HepG2 (cell line): ENCODE results near the gene AAMP. TPM values are rescaled to one million over a fixed set of nuclear protein-coding genes. Genes with fewer than 3 reads are reported as not detected.

Experiments
- ASH2L ChIP-seq: fragments of 300-600, 200-600 bp; sonication (generic); IDR thresholded peaks from 2 replicates; pipeline ENCODE4 v1.7.0; 2017; ENCODE audit warnings: low read depth, mild to moderate bottlenecking, moderate library complexity, mixed read lengths, low read length; ENCODE audit not compliant: insufficient read length
- ATF2 ChIP-seq: sonication (generic); formaldehyde crosslinking; IDR thresholded peaks from 2 replicates; pipeline ENCODE4 v1.4.0; 2020; ENCODE audit warnings: missing genetic modification reagents
- DNMT1 ChIP-seq: sonication (generic); formaldehyde crosslinking; IDR thresholded peaks from 2 replicates; pipeline ENCODE4 v1.5.1; 2020; ENCODE audit warnings: mild to moderate bottlenecking, missing genetic modification reagents
- GLI4 ChIP-seq: sonication (generic); formaldehyde crosslinking; IDR thresholded peaks from 2 replicates; pipeline ENCODE4 v1.5.1; 2020; ENCODE audit warnings: missing genetic modification reagents, mild to moderate bottlenecking, moderate library complexity, borderline replicate concordance
- HNF1A ChIP-seq, 2 experiments: sonication (generic) in 1 of 2; formaldehyde crosslinking in 1 of 2; IDR thresholded peaks; 2 replicates each; pipeline versions ENCODE4 v1.4.0 to v1.6.1; 2016 to 2020; ENCODE audit warnings: borderline replicate concordance in 1 of 2, low read depth in 1 of 2, mild to moderate bottlenecking in 1 of 2, missing genetic modification reagents in 1 of 2
- MTA1 ChIP-seq: sonication (generic); formaldehyde crosslinking; IDR thresholded peaks from 2 replicates; pipeline ENCODE4 v1.4.0; 2020; ENCODE audit warnings: missing genetic modification reagents, mild to moderate bottlenecking, borderline replicate concordance
- PAF1 ChIP-seq: IDR thresholded peaks from 2 replicates; pipeline ENCODE4 v1.6.1; 2016; ENCODE audit warnings: missing genetic modification reagents, missing compliant biosample characterization
- PAXIP1 ChIP-seq: sonication (generic); formaldehyde crosslinking; conservative IDR thresholded peaks from 2 replicates; pipeline ENCODE4 v1.4.0; 2020; ENCODE audit warnings: mild to moderate bottlenecking, missing genetic modification reagents, moderate library complexity
- PHB2 ChIP-seq: fragments of 450-650 bp; IDR thresholded peaks from 2 replicates; pipeline ENCODE4 v1.6.1; 2018; ENCODE audit not compliant: partially characterized antibody
- SRSF4 ChIP-seq: fragments of 200-400 bp; formaldehyde crosslinking; IDR thresholded peaks from one replicate; pipeline ENCODE4 v1.6.1; 2018; ENCODE audit warnings: mild to moderate bottlenecking, low read depth, low read length, moderate library complexity; ENCODE audit not compliant: poor library complexity, severe bottlenecking
- TCF7 ChIP-seq: sonication (generic); IDR thresholded peaks from 2 replicates; pipeline ENCODE4 v1.6.1; 2016; ENCODE audit warnings: antibody characterized with exemption, low read depth
- ZBTB14 ChIP-seq: sonication (generic); formaldehyde crosslinking; IDR thresholded peaks from 2 replicates; pipeline ENCODE4 v1.4.0; 2020; ENCODE audit warnings: missing genetic modification reagents
- ZBTB26 ChIP-seq: IDR thresholded peaks from 2 replicates; pipeline ENCODE4 v1.6.1; 2016; ENCODE audit warnings: missing compliant biosample characterization, missing genetic modification reagents, borderline replicate concordance
- ZNF354B ChIP-seq: sonication (generic); formaldehyde crosslinking; IDR thresholded peaks from 2 replicates; pipeline ENCODE4 v1.8.0; 2022; ENCODE audit warnings: mild to moderate bottlenecking, missing genetic modification reagents
- ZNF75D ChIP-seq: sonication (generic); formaldehyde crosslinking; IDR thresholded peaks from 2 replicates; pipeline ENCODE4 v1.8.1; 2023; ENCODE audit warnings: missing genetic modification reagents, mild to moderate bottlenecking, borderline replicate concordance
- ZNF792 ChIP-seq: IDR thresholded peaks from 2 replicates; pipeline ENCODE4 v1.6.1; 2016
- polyA plus RNA-seq, 8 experiments: library from polyadenylated mRNA; depleted of rRNA in 3 of 8; stranded (reverse) in 7 of 8; unstranded in 1 of 8; fragments of >200 nt; fragmentation: Illumina TruSeq in 4 of 8; extraction: Trizol in 4 of 8; gene quantifications; 2 replicates each; pipeline versions ENCODE4 v1.2.1 to v1.2.3, GENCODE V29; 2011 to 2016; ENCODE audit warnings: low read depth in 4 of 8, missing spikeins in 1 of 8, mixed read lengths in 1 of 8; ENCODE audit not compliant: insufficient read depth in 1 of 8
- total RNA-seq, 5 experiments: library from RNA; depleted of rRNA; stranded (reverse); fragments of >200 nt; fragmentation: Illumina TruSeq; extraction: Trizol; gene quantifications; 2 replicates each; pipeline ENCODE4 v1.2.3, GENCODE V29; 2016; ENCODE audit warnings: low read depth in 1 of 5

AAMP gene
- total and polyA plus RNA-seq, 2 of the 13 experiments (the other 11 are each of a cell fraction or from before 2014, with no cell fraction given) = 110 to 186 TPM

GRCh38 chr2:218269900-218270720, at the start of gene AAMP, which contains the start of gene PNKD (continued):
- no peak for TF ChIP-seq ZBTB26
- TF ChIP-seq GLI4 (CRISPR knock-in tag) = 0 out of 2 replicates have a peak, but pooled peaks have one; percentile 53
- peak; percentile 68 for TF ChIP-seq ATF2 (CRISPR knock-in tag)
- no peak for TF ChIP-seq ZNF354B (CRISPR knock-in tag)
- no peak for TF ChIP-seq ZNF75D (CRISPR knock-in tag)
- no peak for TF ChIP-seq MTA1 (CRISPR knock-in tag)
- peak; percentile 94 for TF ChIP-seq ZBTB14 (CRISPR knock-in tag)
- no peak for TF ChIP-seq DNMT1 (CRISPR knock-in tag)
- TF ChIP-seq PAXIP1 = no peak; the same call in 1 of the 2 replicates
- TF ChIP-seq HNF1A (IDR thresholded peaks at IDR 0.05; ENCODE audit: low read depth) = peak; percentile 42; the same call in 1 of the 2 replicates
- TF ChIP-seq HNF1A (CRISPR knock-in tag; IDR thresholded peaks at IDR 0.05; ENCODE audit: borderline replicate concordance) = peak; percentile 33; the same call in 1 of the 2 replicates
- no peak for TF ChIP-seq SRSF4
- TF ChIP-seq PHB2 = no peak
- no peak for TF ChIP-seq ZNF792 (CRISPR knock-in tag)
- no peak for TF ChIP-seq PAF1 (CRISPR knock-in tag)
- peak; percentile 60 for TF ChIP-seq ASH2L
- TF ChIP-seq TCF7 = no peak
